HAP-1 (cell line): Measurements from ENCODE around the gene TCEAL8.
A peak's percentile ranks its signal among the peaks of the same experiment; 100 is the strongest.
"Not testable (repeated sequence)": the region's sequence is repeated elsewhere in the genome, so short reads cannot be mapped to it uniquely, and the experiment has no call there.

Experiments
- DNase-seq, 2 experiments: peaks; one replicate each; pipeline ENCODE4 v3.0.0-alpha.2; 2016 to 2020; ENCODE audit warnings: low spot score in 2 of 2
- H3K27me3 ChIP-seq: fragments of 250-450 bp; sonication (Bioruptor Pico); 2 replicates; pipeline ENCODE4 v1.5.1; 2020; ENCODE audit warnings: low read depth, mild to moderate bottlenecking, moderate library complexity
- H3K36me3 ChIP-seq: fragments of 250-450 bp; sonication (Bioruptor Pico); replicated peaks from 2 replicates; pipeline ENCODE4 v1.5.1; 2020; ENCODE audit warnings: mild to moderate bottlenecking
- H3K4me1 ChIP-seq: fragments of 250-450 bp; sonication (Bioruptor Pico); 2 replicates; pipeline ENCODE4 v1.5.1; 2020; ENCODE audit warnings: mild to moderate bottlenecking
- H3K4me3 ChIP-seq: fragments of 250-450 bp; sonication (Bioruptor Pico); 2 replicates; pipeline ENCODE4 v1.5.1; 2020; ENCODE audit warnings: mild to moderate bottlenecking, moderate library complexity
- H3K9me3 ChIP-seq: fragments of 250-450 bp; sonication (Bioruptor Pico); 2 replicates; pipeline ENCODE4 v1.5.1; 2020; ENCODE audit warnings: mild to moderate bottlenecking, moderate library complexity
- in situ Hi-C: fragments of 300-500 bp; cut with MboI; formaldehyde crosslinking; loops from 3 replicates; pipeline ENCODE4 v1.14.3; 2020; ENCODE audit warnings: low sequenced_read_pairs, inconsistent platforms, mixed read lengths

The TCEAL8 gene

DNA sequence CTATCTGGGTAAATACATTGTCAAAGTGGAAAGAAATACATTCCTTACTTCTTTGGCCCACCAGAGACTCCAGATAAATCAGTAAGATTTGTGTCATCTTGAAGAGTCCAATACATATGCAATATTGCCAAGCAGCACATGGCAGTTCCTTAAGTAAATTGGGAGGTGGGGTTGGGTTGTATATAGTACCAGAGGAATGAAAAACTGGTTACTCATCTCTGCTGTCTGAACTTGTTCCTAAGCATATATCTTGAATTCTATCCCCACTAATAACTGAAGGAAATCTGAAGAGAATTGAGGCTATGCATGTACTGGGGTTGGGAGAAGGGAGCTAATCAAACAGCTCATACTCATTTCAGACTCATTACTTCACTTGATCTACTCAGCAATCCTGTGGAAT is 14.8 kb downstream of the TCEAL8 start:
- no peak for DNase-seq
- Histone ChIP-seq H3K36me3 (no peaks in the 10 kb centered on the region), H3K4me1 (no peaks in the 10 kb centered on the region), H3K4me3 (no peak overlapping the region), H3K9me3 (no peaks in the 10 kb centered on the region), H3K27me3 (no peaks in the 10 kb centered on the region; the same call in 1 of the 2 replicates)
- in situ Hi-C loops: no loop called here

DNA sequence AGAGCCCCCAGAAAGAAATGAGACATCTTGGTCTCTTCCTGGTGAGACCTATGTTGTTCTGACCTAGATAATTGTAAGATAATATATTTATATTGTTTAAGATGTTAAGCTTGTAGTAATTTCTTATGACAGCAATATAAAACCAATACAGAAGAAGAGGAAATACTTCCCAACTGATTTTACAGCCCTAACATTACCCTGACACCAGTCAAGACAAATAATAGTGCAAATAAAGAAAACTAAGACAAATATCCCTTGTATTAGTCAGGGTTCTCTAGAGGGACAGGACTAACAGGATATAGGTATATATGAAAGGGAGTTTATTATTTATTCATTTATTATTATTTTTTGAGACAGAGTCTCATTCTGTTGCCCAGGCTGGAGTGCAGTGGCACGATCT is 18.7 kb downstream of the TCEAL8 start:
- no peaks in the 10 kb centered on the region; the same call in 1 of the 2 replicates for H3K27me3 ChIP-seq
- DNase-seq: no peak
- no peak overlapping the region for H3K4me3 ChIP-seq
- no peaks in the 10 kb centered on the region for H3K4me1 ChIP-seq
- no peaks in the 10 kb centered on the region for H3K9me3 ChIP-seq
- no peaks in the 10 kb centered on the region for H3K36me3 ChIP-seq
- in situ Hi-C loops: no loop called here

DNA sequence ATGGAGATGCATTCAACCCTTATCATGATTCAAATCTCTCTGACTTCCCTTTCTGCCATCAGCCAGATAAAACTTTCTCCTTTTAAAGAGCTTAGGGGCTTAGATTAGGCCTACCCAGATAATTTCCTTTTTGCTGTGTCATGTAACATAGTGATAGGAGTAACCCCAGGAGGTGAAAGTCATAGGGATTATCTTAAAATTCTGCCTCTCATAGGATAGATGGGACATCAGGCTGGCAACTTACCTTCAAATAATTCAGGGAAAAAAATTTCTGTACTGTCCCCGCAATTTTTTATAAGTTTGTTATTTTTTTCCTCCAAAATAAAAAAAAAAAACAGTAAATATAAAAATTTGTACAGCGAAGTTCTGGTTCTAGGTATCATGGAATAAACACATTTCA is 19.3 kb downstream of the TCEAL8 start:
- H3K4me3 ChIP-seq, H3K4me1 ChIP-seq, H3K36me3 ChIP-seq, in situ Hi-C loops, H3K9me3 ChIP-seq, DNase-seq, H3K27me3 ChIP-seq: not testable (repeated sequence)

DNA sequence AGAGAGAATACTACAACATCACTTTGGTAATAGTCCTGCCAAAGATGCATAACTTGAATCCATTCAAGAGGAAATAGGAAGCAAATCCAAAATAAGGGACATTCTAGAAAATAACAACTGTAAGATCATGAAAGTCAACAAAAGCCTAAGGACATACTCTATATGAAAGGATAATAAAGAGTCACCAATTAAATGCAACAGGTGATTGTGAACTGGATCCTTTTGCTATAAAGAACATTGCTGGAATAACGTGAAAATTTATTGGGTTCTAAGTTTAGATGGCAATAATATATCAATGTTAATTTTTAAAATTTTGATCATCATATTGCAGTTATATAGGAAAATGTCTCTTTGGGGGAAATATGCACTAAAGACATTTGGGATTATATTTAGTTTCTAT is 20.1 kb downstream of the TCEAL8 start:
- in situ Hi-C loops: no loop called here
- Histone ChIP-seq H3K9me3 (no peaks in the 10 kb centered on the region), H3K36me3 (no peaks in the 10 kb centered on the region), H3K4me1 (no peaks in the 10 kb centered on the region), H3K27me3 (peaks cover 3% of the 10 kb centered on the region; the same call in 1 of the 2 replicates), H3K4me3 (no peak overlapping the region)
- DNase-seq: no peak

DNA sequence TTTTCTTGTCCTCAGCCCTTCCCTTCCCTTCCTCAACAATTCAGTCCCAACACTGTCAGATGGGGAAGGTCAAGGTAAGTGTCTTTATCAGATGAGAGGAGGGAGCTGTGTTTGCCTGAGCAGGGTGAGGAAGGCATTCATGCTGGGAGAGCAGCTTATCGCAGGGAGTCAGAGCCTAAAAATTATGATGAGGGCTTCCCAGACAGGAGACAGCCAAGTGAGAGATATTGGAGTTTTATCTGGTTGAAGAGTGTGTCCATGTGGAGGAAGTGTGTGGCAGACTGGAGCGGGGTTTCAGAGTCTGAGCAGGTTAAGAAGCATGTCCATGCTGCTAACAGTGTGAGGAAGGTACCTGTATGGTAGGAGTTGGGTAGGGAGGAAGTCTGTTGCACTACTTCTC is 21.7 kb downstream of the TCEAL8 start:
- no peak overlapping the region for H3K4me3 ChIP-seq
- H3K9me3 ChIP-seq: no peaks in the 10 kb centered on the region
- H3K36me3 ChIP-seq: no peaks in the 10 kb centered on the region
- peaks cover 7% of the 10 kb centered on the region for H3K27me3 ChIP-seq
- H3K4me1 ChIP-seq: no peaks in the 10 kb centered on the region
- DNase-seq: no peak
- in situ Hi-C loops: no loop called here

DNA sequence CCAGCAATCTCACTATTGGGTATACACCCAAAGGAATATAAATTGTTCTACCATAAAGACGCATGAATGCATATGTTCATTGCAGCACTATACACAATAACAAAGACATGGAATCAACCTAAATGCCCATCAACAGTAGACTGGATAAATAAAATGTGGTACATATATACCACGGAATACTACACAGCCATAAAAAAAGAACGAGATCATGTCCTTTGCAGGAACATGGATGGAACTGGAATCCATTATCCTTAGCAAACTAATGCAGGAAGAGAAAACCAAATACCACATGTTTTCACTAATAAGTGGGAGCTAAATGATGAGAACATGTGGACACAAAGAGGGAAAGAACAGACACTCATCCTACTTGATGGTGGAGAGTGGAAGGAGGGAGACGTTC is 29.0 kb downstream of the TCEAL8 start:
- H3K27me3 ChIP-seq: peaks cover 13% of the 10 kb centered on the region
- in situ Hi-C loops, H3K4me3 ChIP-seq: not testable (repeated sequence)

DNA sequence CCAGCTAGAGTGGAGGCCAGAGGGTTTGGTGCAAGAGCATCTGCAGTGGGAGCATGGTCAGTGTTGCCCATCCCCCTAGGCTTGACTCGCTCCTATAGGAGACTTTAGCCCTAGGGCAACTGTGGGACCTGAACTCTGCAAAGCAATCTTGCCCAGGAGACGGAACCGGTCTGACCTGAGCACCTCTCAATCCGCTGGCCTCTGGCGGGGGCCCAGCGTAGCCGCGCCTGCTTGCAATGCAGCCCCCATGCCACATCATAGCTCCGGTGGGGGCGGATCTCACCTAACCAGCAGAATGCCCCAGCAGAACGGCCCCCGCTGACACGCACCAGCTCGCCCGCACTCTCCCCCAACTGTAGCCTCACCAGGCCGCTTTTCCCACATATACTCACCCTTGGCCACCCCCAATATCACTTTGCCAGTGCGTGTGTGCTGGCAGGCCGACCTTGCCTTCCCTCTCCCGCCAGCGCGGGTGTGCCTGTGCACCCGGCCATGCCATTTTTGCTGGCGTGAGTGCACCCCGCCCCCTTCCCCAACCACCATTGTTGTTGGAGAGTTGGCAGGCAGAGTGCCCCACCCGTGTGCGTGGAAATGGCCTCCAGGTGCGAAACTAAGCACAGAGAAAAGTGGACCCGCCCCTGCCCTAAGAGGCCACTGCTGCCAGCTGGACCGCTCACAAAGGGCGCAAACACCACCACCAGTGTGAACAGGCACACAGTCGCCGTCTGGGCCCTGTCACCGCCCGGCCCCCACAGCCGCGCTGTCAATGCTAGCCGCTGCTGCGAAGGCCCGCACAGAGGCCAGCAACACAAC is 34.2 kb downstream of the TCEAL8 start:
- Histone ChIP-seq H3K4me3 (no peak overlapping the region), H3K4me1 (no peaks in the 10 kb centered on the region), H3K9me3 (no peaks in the 10 kb centered on the region), H3K27me3 (0 out of 2 replicates have a peak, but pooled peaks cover 3% of the 10 kb centered on the region), H3K36me3 (peaks cover 11% of the 10 kb centered on the region)
- DNase-seq: no peak
- in situ Hi-C loops: no loop called here

More for the DNA sequence above, 29.0 kb downstream of the TCEAL8 start:
- H3K36me3 ChIP-seq, H3K4me1 ChIP-seq, DNase-seq, H3K9me3 ChIP-seq: not testable (repeated sequence)

DNA sequence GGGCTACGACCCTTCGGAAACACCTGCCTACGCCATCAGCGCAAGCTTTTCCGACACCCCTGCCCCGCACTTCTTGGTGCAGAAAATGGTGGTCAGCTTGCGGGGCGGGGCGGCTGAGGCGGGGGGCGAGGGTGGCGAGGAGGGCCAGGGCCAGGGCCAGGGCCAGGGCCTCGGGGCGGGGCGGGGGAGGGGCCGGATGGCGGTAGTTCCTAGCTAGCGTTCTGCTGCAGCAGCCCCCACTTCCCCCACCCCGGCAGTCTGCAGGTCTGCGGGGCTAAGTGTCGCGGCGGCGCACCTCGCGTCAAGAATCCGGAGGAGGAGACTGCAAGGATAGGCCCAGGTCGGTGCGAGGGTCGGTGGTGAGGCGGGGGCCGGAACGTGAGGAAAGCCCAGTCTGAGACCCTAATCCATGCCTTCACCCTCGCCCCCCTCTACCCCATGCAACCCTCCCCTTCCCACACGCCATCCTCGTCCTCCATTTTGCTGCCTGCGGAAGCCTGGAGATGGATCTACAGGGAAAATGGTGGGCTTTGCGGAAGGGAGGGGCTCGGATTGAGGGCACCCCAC is 39.4 kb downstream of the TCEAL8 start:
- Histone ChIP-seq H3K36me3 (peaks cover 11% of the 10 kb centered on the region), H3K27me3 (no peaks in the 10 kb centered on the region), H3K9me3 (no peaks in the 10 kb centered on the region), H3K4me1 (peaks cover 3% of the 10 kb centered on the region), H3K4me3 (peak overlapping the region; percentile 82)
- DNase-seq: peak; percentile 31 to 77
- in situ Hi-C loops: loop anchor here (10.0 kb wide), 1 partner anchor 249 kb away; no protein-coding TSS in a partner anchor

DNA sequence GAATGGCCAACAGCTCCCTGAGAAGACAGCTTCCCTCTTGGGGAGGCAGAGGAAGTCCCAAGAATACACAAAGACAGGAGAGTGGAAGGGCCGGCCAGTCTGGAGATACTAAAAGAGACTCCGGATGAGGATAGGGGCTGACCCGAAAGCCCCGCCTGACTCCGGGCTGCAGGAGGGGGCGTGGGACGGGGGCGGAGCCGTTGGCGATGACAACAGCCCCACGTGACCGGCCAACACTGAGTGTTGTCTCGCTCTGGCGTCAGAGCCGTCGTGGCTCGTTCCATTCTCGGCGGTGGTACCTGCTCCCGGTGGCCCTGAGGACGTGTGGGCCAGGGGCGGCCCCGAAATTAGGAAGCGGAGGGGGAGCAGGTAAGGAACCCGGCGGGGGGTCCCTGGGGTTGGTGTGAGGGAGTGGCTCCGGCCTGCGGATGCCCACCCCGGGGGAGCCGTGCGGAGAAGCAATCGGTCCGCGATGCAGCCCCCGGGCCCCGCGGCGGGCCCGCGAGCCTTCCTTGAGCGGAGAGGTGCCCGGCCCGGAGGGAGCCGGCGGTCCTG is 40.0 kb downstream of the TCEAL8 start, which contains the start of gene BEX4:
Gene BEX4 (plus strand): TSS at position 239 of the 555 bp plus-strand sequence. CDS start 1,046 bp downstream, outside the sequence.
- Histone ChIP-seq H3K4me3 (peak within 1 kb of the TSS; percentile 82), H3K27me3 (no peaks in the 10 kb centered on the region), H3K4me1 (peaks cover 3% of the 10 kb centered on the region), H3K9me3 (no peaks in the 10 kb centered on the region), H3K36me3 (peaks cover 11% of the 10 kb centered on the region)
- peak; percentile 80 to 95 for DNase-seq
- in situ Hi-C loops: loop anchor here (10.0 kb wide), 1 partner anchor 250 kb away; no protein-coding TSS in a partner anchor

DNA sequence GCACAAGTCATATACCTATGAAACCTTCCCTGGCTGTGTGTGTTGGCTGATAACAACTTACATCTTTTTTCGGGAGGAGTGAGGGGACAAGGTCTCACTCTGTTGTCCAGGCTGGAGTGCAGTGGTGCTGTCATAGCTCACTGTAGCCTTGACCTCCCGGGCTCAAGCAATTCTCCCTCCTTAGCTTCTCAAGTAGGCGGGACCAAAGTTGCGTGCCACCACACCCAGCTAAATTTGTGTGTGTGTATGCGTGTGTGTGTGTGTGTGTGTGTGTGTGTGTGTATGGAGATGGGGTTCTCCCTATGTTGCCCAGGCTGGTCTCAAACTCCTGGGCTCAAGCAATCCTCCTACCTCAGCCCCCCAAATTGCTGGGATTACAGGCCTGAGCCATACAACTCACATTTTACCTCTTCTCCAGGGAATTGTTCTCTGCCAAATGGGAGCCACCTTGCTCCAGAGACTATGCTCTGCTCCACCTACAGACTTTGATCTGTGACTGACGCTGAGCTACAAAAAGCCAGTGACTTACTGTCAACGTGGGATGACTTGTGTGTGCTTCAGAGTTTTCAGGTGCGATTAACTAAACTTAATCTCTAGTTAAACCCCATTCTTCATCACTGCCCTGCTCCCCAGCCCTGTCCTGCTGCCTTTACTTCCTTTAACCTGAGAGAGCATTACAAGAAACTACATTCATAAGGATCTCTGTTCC is 42.1 kb downstream of the TCEAL8 start:
- H3K9me3 ChIP-seq: no peaks in the 10 kb centered on the region
- H3K27me3 ChIP-seq: no peaks in the 10 kb centered on the region; the same call in 1 of the 2 replicates
- peaks cover 11% of the 10 kb centered on the region for H3K36me3 ChIP-seq
- no peak overlapping the region for H3K4me3 ChIP-seq
- H3K4me1 ChIP-seq: peaks cover 3% of the 10 kb centered on the region
- in situ Hi-C loops: loop anchor here (10.0 kb wide), 1 partner anchor 252 kb away; no protein-coding TSS in a partner anchor
- DNase-seq: no peak

DNA sequence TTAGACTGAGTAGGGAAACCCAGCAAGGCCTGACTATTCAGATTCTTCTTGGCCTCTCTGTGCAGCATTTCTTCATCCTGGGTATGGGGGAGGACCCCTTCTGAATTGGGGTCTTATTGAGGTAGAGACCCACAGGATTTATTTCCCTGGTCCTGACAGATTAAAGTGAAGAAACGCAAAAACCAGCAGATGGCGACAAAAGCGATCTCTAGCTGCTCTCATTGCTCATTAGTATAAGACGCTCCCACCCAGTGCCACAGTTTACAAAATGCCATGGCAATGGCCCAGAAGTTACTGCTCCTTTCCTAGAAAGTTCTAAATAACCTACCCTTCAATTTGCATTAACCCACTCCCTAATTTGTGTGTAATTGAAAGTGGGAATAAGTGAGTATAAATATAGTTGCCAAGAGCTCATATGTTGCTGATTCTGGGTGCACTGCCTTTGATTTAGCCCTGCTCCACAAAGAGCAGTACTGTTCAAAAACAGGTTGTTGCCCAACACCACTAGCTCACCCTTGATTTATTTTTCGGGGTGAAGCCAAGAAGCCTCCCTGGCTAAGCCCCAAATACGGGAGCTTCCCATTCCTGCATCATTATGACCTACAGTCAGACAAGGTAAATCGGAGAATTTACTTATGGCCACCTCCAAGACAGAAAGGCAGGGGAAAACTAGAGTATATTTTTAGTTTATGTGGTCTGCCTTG is 43.8 kb downstream of the TCEAL8 start:
- in situ Hi-C loops: loop anchor here (10.0 kb wide), 1 partner anchor 254 kb away; no protein-coding TSS in a partner anchor
- Histone ChIP-seq H3K27me3 (peaks cover 4% of the 10 kb centered on the region; the same call in 1 of the 2 replicates), H3K9me3 (no peaks in the 10 kb centered on the region), H3K4me1 (peaks cover 3% of the 10 kb centered on the region), H3K36me3 (peaks cover 2% of the 10 kb centered on the region; the same call in 1 of the 2 replicates), H3K4me3 (no peak overlapping the region)
- DNase-seq: peak; percentile 60 to 73

DNA sequence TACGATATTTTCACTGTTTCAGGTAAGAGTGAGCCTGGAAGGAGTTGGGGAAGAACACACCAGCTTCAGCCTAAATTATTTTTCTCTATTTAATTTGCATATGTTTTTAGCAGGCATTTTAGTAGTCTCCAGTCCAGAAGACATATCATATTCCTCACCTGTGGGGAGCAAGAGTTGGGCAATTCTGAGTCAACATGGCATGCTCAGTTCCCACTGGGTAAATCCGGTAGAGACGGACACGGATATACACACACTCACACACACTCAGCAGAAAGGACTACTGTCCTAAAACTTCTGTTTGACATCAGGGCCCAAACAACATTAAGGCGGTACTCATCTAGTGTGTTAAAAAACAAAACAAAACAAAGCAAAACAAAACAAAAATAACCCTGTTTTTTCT is 44.9 kb downstream of the TCEAL8 start:
- Histone ChIP-seq H3K9me3 (no peaks in the 10 kb centered on the region), H3K4me1 (peaks cover 3% of the 10 kb centered on the region), H3K4me3 (no peak overlapping the region), H3K36me3 (no peaks in the 10 kb centered on the region), H3K27me3 (peaks cover 4% of the 10 kb centered on the region; the same call in 1 of the 2 replicates)
- in situ Hi-C loops: loop anchor here (10.0 kb wide), 1 partner anchor 255 kb away; no protein-coding TSS in a partner anchor
- no peak for DNase-seq
